Thyroid gland (tissue), 4 donors: ENCODE measurements around the gene TOR1B.

Source experiments
- POLR2A ChIP-seq, 2 donors: fragments of 450-650 bp; IDR thresholded peaks; one replicate each; pipeline ENCODE4 v1.6.1; 2017; ENCODE audit warnings: antibody characterized with exemption in 2 of 2, mild to moderate bottlenecking in 2 of 2, moderate library complexity in 1 of 2
- TF ChIP-seq, protein P1 (sequence below), 6 experiments: fragments of 200-600 bp in 3 of 6; fragments of 450-650 bp in 3 of 6; sonication (generic) in 3 of 6; IDR thresholded peaks; one replicate each; pipeline ENCODE4 v1.5.1; 2016 to 2019; ENCODE audit warnings: antibody characterized with exemption in 6 of 6, mild to moderate bottlenecking in 2 of 6, inconsistent platforms in 1 of 6, moderate library complexity in 1 of 6

DNA sequence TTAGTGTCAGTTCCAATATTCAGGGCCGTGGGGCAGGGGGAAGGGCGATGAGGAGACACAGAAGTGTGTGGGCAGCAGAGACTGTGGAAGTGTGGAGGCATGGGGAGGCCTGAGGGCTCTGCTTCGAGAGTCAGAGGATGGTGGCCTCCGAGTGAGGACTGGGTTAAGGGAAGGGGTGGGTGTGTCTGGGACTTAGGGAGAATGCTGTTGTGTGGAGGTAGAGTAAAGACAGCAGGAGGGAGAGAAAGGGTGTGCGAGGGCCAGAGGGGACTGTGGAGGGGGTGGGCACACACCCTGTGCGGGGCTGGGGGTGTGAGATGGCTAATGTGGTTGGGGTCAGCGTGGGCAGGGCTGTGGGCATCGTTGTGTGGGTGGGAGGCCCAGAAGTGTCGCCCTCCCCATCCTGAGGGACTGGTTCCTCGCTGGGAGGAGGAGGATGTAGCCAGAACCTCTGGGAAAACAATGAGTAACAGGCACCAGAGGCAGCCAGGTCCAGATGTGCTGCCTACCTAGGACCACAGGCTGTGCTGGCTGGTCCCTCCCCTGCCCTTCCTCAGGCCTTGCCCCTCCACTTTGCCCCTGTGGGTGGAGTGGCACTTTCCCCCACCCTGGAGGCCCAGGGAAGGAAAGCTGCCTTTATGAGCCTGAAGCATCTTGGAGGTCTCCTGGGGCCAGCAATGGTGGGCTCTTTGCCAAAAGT is 36.5 kb downstream of the TOR1B start:
- TF ChIP-seq POLR2A (IDR thresholded peaks at IDR 0.05): no peak
- TF ChIP-seq, protein P1, sequence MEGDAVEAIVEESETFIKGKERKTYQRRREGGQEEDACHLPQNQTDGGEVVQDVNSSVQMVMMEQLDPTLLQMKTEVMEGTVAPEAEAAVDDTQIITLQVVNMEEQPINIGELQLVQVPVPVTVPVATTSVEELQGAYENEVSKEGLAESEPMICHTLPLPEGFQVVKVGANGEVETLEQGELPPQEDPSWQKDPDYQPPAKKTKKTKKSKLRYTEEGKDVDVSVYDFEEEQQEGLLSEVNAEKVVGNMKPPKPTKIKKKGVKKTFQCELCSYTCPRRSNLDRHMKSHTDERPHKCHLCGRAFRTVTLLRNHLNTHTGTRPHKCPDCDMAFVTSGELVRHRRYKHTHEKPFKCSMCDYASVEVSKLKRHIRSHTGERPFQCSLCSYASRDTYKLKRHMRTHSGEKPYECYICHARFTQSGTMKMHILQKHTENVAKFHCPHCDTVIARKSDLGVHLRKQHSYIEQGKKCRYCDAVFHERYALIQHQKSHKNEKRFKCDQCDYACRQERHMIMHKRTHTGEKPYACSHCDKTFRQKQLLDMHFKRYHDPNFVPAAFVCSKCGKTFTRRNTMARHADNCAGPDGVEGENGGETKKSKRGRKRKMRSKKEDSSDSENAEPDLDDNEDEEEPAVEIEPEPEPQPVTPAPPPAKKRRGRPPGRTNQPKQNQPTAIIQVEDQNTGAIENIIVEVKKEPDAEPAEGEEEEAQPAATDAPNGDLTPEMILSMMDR (IDR thresholded peaks at IDR 0.05): no peak
